BJ (cell line): Measurements from ENCODE around the gene RETN. TPM values are rescaled to one million over a fixed set of nuclear protein-coding genes. Genes with fewer than 3 reads are reported as not detected.

ENCODE experiments used
- CTCF ChIA-PET: fragments of 350-600 bp; formaldehyde crosslinking; extraction: SDS; loops from one replicate; lab custom pipeline; 2021; ENCODE audit warnings: antibody characterized with exemption, inconsistent platforms; lab: Yijun Ruan, JAX
- POLR2A ChIA-PET: fragments of 300-600 bp; sonication (Branson Sonifier 250); formaldehyde crosslinking; extraction: SDS; loops from one replicate; lab custom pipeline; 2021; ENCODE audit warnings: antibody characterized with exemption; lab: Charles Lee
- DNase-seq: peaks from one replicate; pipeline ENCODE4 v3.0.0-alpha.2; 2011; ENCODE audit warnings: low read depth
- H3K27me3 ChIP-seq: 2 replicates; pipeline ENCODE4 v1.6.0; 2011; ENCODE audit warnings: low read length; ENCODE audit not compliant: control insufficient read depth, insufficient read depth
- H3K36me3 ChIP-seq: 2 replicates; pipeline ENCODE4 v1.5.1; 2011; ENCODE audit warnings: low read length; ENCODE audit not compliant: control insufficient read depth, insufficient read depth
- H3K4me3 ChIP-seq: 2 replicates; pipeline ENCODE4 v1.5.1; 2011; ENCODE audit warnings: low read depth, mild to moderate bottlenecking, control low read depth, low read length
- CTCF ChIP-seq: IDR thresholded peaks from 2 replicates; pipeline ENCODE4 v1.5.1; 2011; ENCODE audit warnings: low read depth, mild to moderate bottlenecking, control low read depth, inconsistent platforms, low read length, moderate library complexity; ENCODE audit not compliant: insufficient read depth
- polyA plus RNA-seq: library from polyadenylated mRNA; depleted of rRNA; stranded (reverse); fragments of >200 nt; gene quantifications from 2 replicates; pipeline ENCODE4 v1.2.3, GENCODE V29; 2011

The RETN gene
- polyA plus RNA-seq, 1 experiment = not detected

- H3K4me3 ChIP-seq = no peak overlapping the region
- no peak for TF ChIP-seq CTCF
- ChIA-PET CTCF (interaction anchor here (1.2 kb wide), 1 partner anchor 56 kb away, joined by 4 read pairs; no protein-coding TSS in a partner anchor), POLR2A (no interaction called here)
- H3K27me3 ChIP-seq = no peaks in the 10 kb centered on the region
- no peak for DNase-seq
- peaks cover 22% of the 10 kb centered on the region for H3K36me3 ChIP-seq
Measured at GRCh38 chr19:7623725-7624603, 44.9 kb upstream of the RETN start.

GRCh38 chr19:7624810-7625209, 44.0 kb upstream of the RETN start:
- DNase-seq = no peak
- peaks cover 22% of the 10 kb centered on the region for H3K36me3 ChIP-seq
- CTCF ChIA-PET = no interaction called here
- H3K27me3 ChIP-seq = no peaks in the 10 kb centered on the region
- no peak for TF ChIP-seq CTCF
- POLR2A ChIA-PET = no interaction called here
- no peak overlapping the region for H3K4me3 ChIP-seq

- no peak for TF ChIP-seq CTCF
- no peak for DNase-seq
- CTCF ChIA-PET = no interaction called here
- POLR2A ChIA-PET = no interaction called here
- Histone ChIP-seq H3K27me3 (no peaks in the 10 kb centered on the region), H3K4me3 (no peak overlapping the region), H3K36me3 (peaks cover 20% of the 10 kb centered on the region)
Measured at GRCh38 chr19:7625763-7626372, 43.0 kb upstream of the RETN start.

GRCh38 chr19:7627166-7627565, 41.7 kb upstream of the RETN start:
- no peak for TF ChIP-seq CTCF
- Histone ChIP-seq H3K4me3 (no peak overlapping the region), H3K36me3 (peaks cover 12% of the 10 kb centered on the region), H3K27me3 (no peaks in the 10 kb centered on the region)
- POLR2A ChIA-PET = no interaction called here
- DNase-seq = no peak
- CTCF ChIA-PET = interaction anchor here (1.0 to 1.7 kb wide), 3 partner anchors 25 to 173 kb away, joined by 3 to 4 read pairs (median 4); partner anchors contain the start of gene TRAPPC5
